ENCODE measurements around the gene ATP8A1.

GRCh38 chr4:42381666-42382065, 275.2 kb downstream of the ATP8A1 start:
- TF ChIP-seq POU2F2 (IDR thresholded peaks at IDR 0.05; ENCODE audit: low read depth, low read length) (no peak), POLR2A (IDR thresholded peaks at IDR 0.05; ENCODE audit: low read depth, low read length) (no peak)
